Bronchial epithelial cell (primary cell): ENCODE measurements around the gene SGPP1. TPM values are rescaled to one million over a fixed set of nuclear protein-coding genes. Genes with fewer than 3 reads are reported as not detected.

Experiments used
- DNase-seq: peaks from one replicate; pipeline ENCODE4 v3.0.0-alpha.2; 2010; ENCODE audit warnings: low read depth
- FAIRE-seq: peaks from 2 replicates; lab custom pipeline; 2011; peaks lifted over from hg19 to GRCh38; lab: Jason Lieb, UNC
- H3K27me3 ChIP-seq: 2 replicates; pipeline ENCODE4 v1.5.1; 2011; ENCODE audit warnings: low read length; ENCODE audit not compliant: control insufficient read depth, insufficient read depth
- H3K36me3 ChIP-seq: 2 replicates; pipeline ENCODE4 v1.5.1; 2011; ENCODE audit warnings: low read length; ENCODE audit not compliant: control insufficient read depth, insufficient read depth
- H3K4me3 ChIP-seq: 2 replicates; pipeline ENCODE4 v1.5.1; 2011; ENCODE audit warnings: mild to moderate bottlenecking, low read depth, low read length, control low read depth
- total RNA-seq: library from RNA; depleted of rRNA; stranded (reverse); fragments of >200 nt; gene quantifications from 2 replicates; pipeline ENCODE4 v1.2.1, GENCODE V29; 2014
- TF ChIP-seq, protein P1 (sequence below): IDR thresholded peaks from 2 replicates; pipeline ENCODE4 v1.5.1; 2011; ENCODE audit warnings: mild to moderate bottlenecking, moderate library complexity, low read length, control low read depth, inconsistent platforms; ENCODE audit not compliant: insufficient read depth, severe bottlenecking

Gene SGPP1
- total RNA-seq, 1 donor from 2014 or later = 35.3 TPM

DNA sequence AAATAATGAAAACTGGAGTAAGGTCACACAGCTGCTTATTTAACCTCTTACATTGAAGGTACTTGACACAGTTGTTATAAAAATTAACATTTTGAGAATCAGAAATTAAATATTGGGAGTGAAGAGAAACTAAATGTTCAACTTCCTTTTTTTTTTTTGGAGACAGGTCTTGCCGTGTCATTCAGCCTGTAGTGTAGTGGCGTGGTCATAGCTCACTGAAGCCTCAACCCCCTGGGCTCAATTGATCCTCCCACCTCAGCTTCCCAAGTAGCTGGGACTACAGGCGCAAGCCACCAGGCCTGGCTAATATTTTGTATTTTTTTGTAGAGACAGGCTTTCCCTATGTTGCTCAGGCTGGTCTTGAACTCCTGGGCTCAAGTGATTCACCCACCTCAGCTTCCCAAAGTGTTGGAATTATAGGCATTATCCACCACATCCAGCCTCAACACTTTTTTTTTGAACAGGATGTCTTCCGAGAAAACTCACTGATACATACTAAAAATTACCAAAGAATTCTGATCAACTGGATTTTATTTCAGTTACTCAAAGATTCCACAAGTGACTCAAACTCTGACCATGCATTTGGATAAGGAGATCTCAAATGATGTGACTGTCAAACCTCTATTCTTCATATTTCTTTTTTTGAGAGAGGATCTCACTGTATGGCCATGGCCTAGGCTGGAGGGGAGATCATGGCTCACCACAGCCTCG is 35.4 kb downstream of the SGPP1 start:
- Histone ChIP-seq H3K4me3 (no peak overlapping the region), H3K36me3 (no peaks in the 10 kb centered on the region), H3K27me3 (no peaks in the 10 kb centered on the region)
- DNase-seq (no peak), FAIRE-seq (no peak)
- TF ChIP-seq, protein P1, sequence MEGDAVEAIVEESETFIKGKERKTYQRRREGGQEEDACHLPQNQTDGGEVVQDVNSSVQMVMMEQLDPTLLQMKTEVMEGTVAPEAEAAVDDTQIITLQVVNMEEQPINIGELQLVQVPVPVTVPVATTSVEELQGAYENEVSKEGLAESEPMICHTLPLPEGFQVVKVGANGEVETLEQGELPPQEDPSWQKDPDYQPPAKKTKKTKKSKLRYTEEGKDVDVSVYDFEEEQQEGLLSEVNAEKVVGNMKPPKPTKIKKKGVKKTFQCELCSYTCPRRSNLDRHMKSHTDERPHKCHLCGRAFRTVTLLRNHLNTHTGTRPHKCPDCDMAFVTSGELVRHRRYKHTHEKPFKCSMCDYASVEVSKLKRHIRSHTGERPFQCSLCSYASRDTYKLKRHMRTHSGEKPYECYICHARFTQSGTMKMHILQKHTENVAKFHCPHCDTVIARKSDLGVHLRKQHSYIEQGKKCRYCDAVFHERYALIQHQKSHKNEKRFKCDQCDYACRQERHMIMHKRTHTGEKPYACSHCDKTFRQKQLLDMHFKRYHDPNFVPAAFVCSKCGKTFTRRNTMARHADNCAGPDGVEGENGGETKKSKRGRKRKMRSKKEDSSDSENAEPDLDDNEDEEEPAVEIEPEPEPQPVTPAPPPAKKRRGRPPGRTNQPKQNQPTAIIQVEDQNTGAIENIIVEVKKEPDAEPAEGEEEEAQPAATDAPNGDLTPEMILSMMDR = no peak

DNA sequence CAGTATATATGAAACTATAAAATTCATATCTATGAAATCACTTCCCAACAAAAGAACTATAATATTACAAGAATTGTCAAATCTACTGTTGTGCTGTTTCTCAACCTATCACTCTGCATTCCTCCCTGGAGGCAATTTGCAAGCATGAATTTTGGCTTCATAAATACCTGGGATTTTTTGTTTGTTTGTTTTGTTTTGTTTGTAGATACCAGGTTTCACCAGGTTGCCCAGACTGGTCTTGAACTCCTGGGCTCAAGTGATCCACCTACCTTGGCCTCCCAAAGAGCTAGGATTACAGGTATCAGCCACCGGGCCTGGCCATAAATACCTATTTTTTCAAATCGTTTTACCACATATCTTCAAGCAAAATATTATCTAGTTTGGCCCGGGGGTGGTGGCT is 38.7 kb downstream of the SGPP1 start:
- Histone ChIP-seq H3K36me3 (no peaks in the 10 kb centered on the region), H3K4me3 (no peak overlapping the region), H3K27me3 (no peaks in the 10 kb centered on the region)
- FAIRE-seq (no peak), DNase-seq (no peak)
- TF ChIP-seq, protein P1 = no peak

DNA sequence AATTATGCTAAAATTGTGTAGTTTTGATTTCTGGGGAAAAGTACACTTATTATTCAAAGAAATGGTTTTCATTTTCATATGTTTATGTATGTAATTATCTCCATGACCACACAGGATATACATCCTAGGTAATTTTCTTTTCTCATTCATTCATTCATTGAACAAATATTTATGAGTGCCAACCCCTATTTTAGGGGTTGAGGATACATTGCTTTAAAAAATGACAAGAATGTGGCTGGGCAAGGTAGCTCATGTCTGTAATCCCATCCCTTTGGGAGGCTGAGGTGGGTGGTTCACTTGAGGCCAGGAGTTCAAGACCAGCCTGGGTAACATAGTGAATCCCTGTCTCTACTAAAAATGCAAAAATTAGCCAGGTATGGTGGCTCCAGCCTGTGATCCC is 40.9 kb downstream of the SGPP1 start:
- Histone ChIP-seq H3K4me3 (no peak overlapping the region), H3K27me3 (no peaks in the 10 kb centered on the region), H3K36me3 (no peaks in the 10 kb centered on the region)
- DNase-seq = peak; percentile 25
- TF ChIP-seq, protein P1 = no peak
- no peak for FAIRE-seq

DNA sequence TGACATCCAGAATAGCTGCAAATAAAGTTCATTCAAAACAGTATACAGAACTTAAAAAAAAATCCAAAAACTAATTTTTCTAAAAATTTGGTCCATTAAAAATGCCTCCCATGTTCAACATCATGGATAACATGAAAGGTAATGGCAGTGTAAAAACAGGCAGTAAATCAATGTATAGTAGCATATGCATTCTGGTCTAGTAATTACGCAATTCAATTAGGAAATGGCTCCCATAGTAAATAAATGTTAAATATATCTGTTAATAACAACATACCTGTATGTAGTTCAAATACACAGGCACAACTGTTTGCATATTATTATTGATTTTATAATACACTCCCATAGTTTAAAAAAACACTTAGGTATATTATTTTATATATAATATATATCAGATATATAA is 42.5 kb downstream of the SGPP1 start:
- no peak for FAIRE-seq
- Histone ChIP-seq H3K36me3 (no peaks in the 10 kb centered on the region), H3K27me3 (no peaks in the 10 kb centered on the region), H3K4me3 (no peak overlapping the region)
- no peak for DNase-seq
- TF ChIP-seq, protein P1 = no peak

DNA sequence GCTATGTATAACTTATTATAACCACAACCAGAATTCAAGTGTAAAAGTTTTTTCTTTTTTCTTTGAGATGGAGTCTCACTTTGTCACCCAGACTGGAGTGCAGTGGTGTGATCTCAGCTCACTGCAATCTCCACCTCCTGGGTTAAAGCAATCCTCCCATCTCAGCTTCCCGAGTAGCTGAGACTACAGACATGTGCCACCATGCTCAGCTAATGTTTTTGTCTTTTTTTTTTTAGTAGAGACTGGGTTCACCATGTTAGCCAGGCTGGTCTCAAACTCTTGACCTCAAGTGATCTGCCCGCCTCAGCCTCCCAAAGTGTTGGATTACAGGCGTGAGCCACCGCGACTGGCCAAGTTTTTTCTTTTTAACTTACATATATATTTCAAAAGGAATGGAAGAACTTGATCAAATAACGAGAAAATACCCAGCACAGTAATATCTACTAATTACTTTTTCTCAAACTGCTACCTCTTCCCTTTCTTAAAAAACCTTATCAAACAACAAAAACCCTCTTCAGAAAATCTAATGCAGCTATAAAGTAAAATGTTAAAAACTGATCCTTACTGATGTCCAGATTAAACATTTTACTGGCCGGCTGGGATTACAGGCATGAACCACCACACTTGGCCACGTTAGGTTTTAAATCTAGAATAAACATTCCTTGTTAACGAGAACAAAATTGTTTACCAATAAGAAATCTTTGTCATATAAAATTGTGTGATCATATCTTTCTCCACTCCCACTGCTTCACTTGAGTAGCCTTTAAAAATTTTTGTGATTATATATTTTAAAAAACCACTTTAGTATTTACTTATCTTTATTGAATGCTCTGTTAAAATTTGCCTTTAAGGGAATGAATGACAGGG is 44.9 kb downstream of the SGPP1 start:
- Histone ChIP-seq H3K36me3 (no peaks in the 10 kb centered on the region), H3K27me3 (no peaks in the 10 kb centered on the region), H3K4me3 (no peak overlapping the region)
- DNase-seq (no peak), FAIRE-seq (no peak)
- TF ChIP-seq, protein P1 = no peak
